Neural cell (in vitro differentiated cells): Measurements from ENCODE around the gene SDHB. TPM values are rescaled to one million over a fixed set of nuclear protein-coding genes. Genes with fewer than 3 reads are reported as not detected.

Source experiments
- H2AFZ ChIP-seq: fragments of 200-600, 300-800 bp; sonication (generic), shearing (Covaris generic); 2 replicates; pipeline ENCODE4 v1.6.0; 2014; ENCODE audit warnings: low read depth, mild to moderate bottlenecking, antibody characterized with exemption, low read length, moderate library complexity
- H3F3A ChIP-seq: fragments of 200-600 bp; shearing (Covaris generic); 2 replicates; pipeline ENCODE4 v1.6.1; 2016; ENCODE audit warnings: mild to moderate bottlenecking, moderate library complexity, mixed read lengths, antibody characterized with exemption, low read length; ENCODE audit not compliant: insufficient read depth, poor library complexity, severe bottlenecking
- H3K27ac ChIP-seq: fragments of 200-600, 300-800 bp; sonication (generic), shearing (Covaris generic); 2 replicates; pipeline ENCODE4 v1.5.1; 2014; ENCODE audit warnings: mild to moderate bottlenecking, low read length, moderate library complexity
- H3K27me3 ChIP-seq: fragments of 300-800, 200-600 bp; sonication (generic), shearing (Covaris generic); 2 replicates; pipeline ENCODE4 v1.6.0; 2014; ENCODE audit warnings: mild to moderate bottlenecking, low read depth, low read length, moderate library complexity; ENCODE audit not compliant: insufficient read depth
- H3K36me3 ChIP-seq: fragments of 300-800, 200-600 bp; sonication (generic), shearing (Covaris generic); 2 replicates; pipeline ENCODE4 v1.5.1; 2014; ENCODE audit warnings: mild to moderate bottlenecking, antibody characterized with exemption, low read length, moderate library complexity; ENCODE audit not compliant: insufficient read depth
- H3K4me2 ChIP-seq: fragments of 300-800, 200-600 bp; sonication (generic), shearing (Covaris generic); 2 replicates; pipeline ENCODE4 v1.6.0; 2014; ENCODE audit warnings: mild to moderate bottlenecking, low read length
- H3K4me3 ChIP-seq: fragments of 300-800, 200-600 bp; sonication (generic), shearing (Covaris generic); 2 replicates; pipeline ENCODE4 v1.5.1; 2014; ENCODE audit warnings: mild to moderate bottlenecking, low read length, moderate library complexity
- H3K79me2 ChIP-seq: fragments of 200-600 bp; shearing (Covaris generic); replicated peaks from 2 replicates; pipeline ENCODE4 v1.6.0; 2014; ENCODE audit warnings: mild to moderate bottlenecking, low read length, moderate library complexity; ENCODE audit not compliant: insufficient read depth
- H3K9ac ChIP-seq: fragments of 300-800, 200-600 bp; sonication (generic), shearing (Covaris generic); 2 replicates; pipeline ENCODE4 v1.6.1; 2016; ENCODE audit warnings: mild to moderate bottlenecking, low read length, mixed read lengths
- H3K9me2 ChIP-seq: fragments of 200-600 bp; shearing (Covaris generic); 2 replicates; pipeline ENCODE4 v1.6.1; 2016; ENCODE audit warnings: mild to moderate bottlenecking, low read length, mixed read lengths; ENCODE audit not compliant: insufficient read depth
- H3K9me3 ChIP-seq: fragments of 200-600, 300-800 bp; sonication (generic), shearing (Covaris generic); 2 replicates; pipeline ENCODE4 v1.6.1; 2016; ENCODE audit warnings: mild to moderate bottlenecking, mixed run types, low read length, moderate library complexity, mixed read lengths
- H4K20me1 ChIP-seq: fragments of 200-600 bp; shearing (Covaris generic); 2 replicates; pipeline ENCODE4 v1.6.1; 2016; ENCODE audit warnings: mild to moderate bottlenecking, mixed run types; ENCODE audit not compliant: insufficient read depth
- CTCF ChIP-seq: fragments of 450-650 bp; IDR thresholded peaks from 2 replicates; pipeline ENCODE4 v1.5.1; 2014; ENCODE audit warnings: antibody characterized with exemption, mild to moderate bottlenecking, moderate library complexity; ENCODE audit not compliant: poor library complexity, severe bottlenecking
- EP300 ChIP-seq: fragments of 450-650 bp; conservative IDR thresholded peaks from 2 replicates; pipeline ENCODE4 v1.6.1; 2014; ENCODE audit warnings: antibody characterized with exemption, mild to moderate bottlenecking, moderate library complexity; ENCODE audit not compliant: poor library complexity, severe bottlenecking
- EZH2 ChIP-seq: fragments of 200-600, 300-800 bp; shearing (Covaris generic), sonication (generic); IDR thresholded peaks from 2 replicates; pipeline ENCODE4 v1.6.1; 2014; ENCODE audit warnings: antibody characterized with exemption, low read length, borderline replicate concordance, mild to moderate bottlenecking; ENCODE audit not compliant: insufficient read depth, poor library complexity, severe bottlenecking
- MXI1 ChIP-seq: fragments of 450-650 bp; conservative IDR thresholded peaks from 2 replicates; pipeline ENCODE4 v1.6.1; 2014; ENCODE audit warnings: antibody characterized with exemption, mild to moderate bottlenecking; ENCODE audit not compliant: poor library complexity, severe bottlenecking
- POLR2AphosphoS5 ChIP-seq: IDR thresholded peaks from 2 replicates; pipeline ENCODE4 v1.6.1; 2012
- RAD21 ChIP-seq: fragments of 450-650 bp; conservative IDR thresholded peaks from 2 replicates; pipeline ENCODE4 v1.6.1; 2014; ENCODE audit warnings: antibody characterized with exemption, mild to moderate bottlenecking, moderate library complexity
- REST ChIP-seq: IDR thresholded peaks from 2 replicates; pipeline ENCODE4 v1.6.1; 2012; ENCODE audit warnings: borderline replicate concordance
- SMC3 ChIP-seq: fragments of 450-650 bp; conservative IDR thresholded peaks from 2 replicates; pipeline ENCODE4 v1.6.1; 2014; ENCODE audit warnings: antibody characterized with exemption, mild to moderate bottlenecking, moderate library complexity; ENCODE audit not compliant: poor library complexity
- TAF1 ChIP-seq: IDR thresholded peaks from 2 replicates; pipeline ENCODE4 v1.6.1; 2012; ENCODE audit warnings: low read depth
- polyA plus RNA-seq: library from polyadenylated mRNA; depleted of rRNA; stranded (reverse); fragments of >200 nt; gene quantifications from 2 replicates; pipeline ENCODE4 v1.2.3, GENCODE V29; 2014

Gene SDHB
- polyA plus RNA-seq, 1 donor from 2014 or later = 129 TPM

- TF ChIP-seq EZH2 (no peak), SMC3 (no peak)
These were observed 42.8 kb upstream of the SDHB start (continued) for GRCh38 chr1:17096584-17096983.

- TF ChIP-seq MXI1 (no peak), CTCF (no peak), POLR2AphosphoS5 (no peak), EZH2 (no peak), EP300 (no peak), REST (no peak), SMC3 (no peak), TAF1 (no peak), RAD21 (no peak)
- Histone ChIP-seq H3K27ac (no peak overlapping the region), H3F3A (no peaks in the 10 kb centered on the region), H2AFZ (no peak overlapping the region), H4K20me1 (no peaks in the 10 kb centered on the region), H3K9ac (no peak overlapping the region), H3K4me2 (no peak overlapping the region), H3K27me3 (no peaks in the 10 kb centered on the region), H3K9me2 (no peaks in the 10 kb centered on the region), H3K4me3 (no peak overlapping the region), H3K79me2 (no peaks in the 10 kb centered on the region), H3K9me3 (no peaks in the 10 kb centered on the region), H3K36me3 (no peaks in the 10 kb centered on the region)
These were observed 41.3 kb upstream of the SDHB start for GRCh38 chr1:17095141-17095540.

- no peaks in the 10 kb centered on the region for H3K79me2 ChIP-seq
- H3K4me2 ChIP-seq = no peak overlapping the region
- no peaks in the 10 kb centered on the region for H3K9me2 ChIP-seq
- H3F3A ChIP-seq = no peaks in the 10 kb centered on the region
- no peaks in the 10 kb centered on the region for H3K9me3 ChIP-seq
- H3K27ac ChIP-seq = no peak overlapping the region
- no peak overlapping the region for H3K4me3 ChIP-seq
- H4K20me1 ChIP-seq = no peaks in the 10 kb centered on the region
- H3K9ac ChIP-seq = no peak overlapping the region
- H2AFZ ChIP-seq = no peak overlapping the region
- H3K36me3 ChIP-seq = no peaks in the 10 kb centered on the region
- H3K27me3 ChIP-seq = no peaks in the 10 kb centered on the region
- TF ChIP-seq EZH2 (no peak), MXI1 (no peak), SMC3 (no peak), TAF1 (no peak), EP300 (no peak), REST (no peak), RAD21 (no peak), CTCF (no peak), POLR2AphosphoS5 (no peak)
These were observed 40.8 kb upstream of the SDHB start for GRCh38 chr1:17094664-17095063.
